ENCODE data around the gene ZRANB1. TPM values are rescaled to one million over a fixed set of nuclear protein-coding genes. Genes with fewer than 3 reads are reported as not detected.

ZRANB1 gene
- total RNA-seq, 2 donors from 2014 or later, result 24.1 to 24.9 TPM

GRCh38 chr10:124963866-124964720 lies 22.2 kb downstream of the ZRANB1 start:
- Histone ChIP-seq H3K9me3 (no peaks in the 10 kb centered on the region), H3K4me1 (peaks cover 0 to 24% of the 10 kb centered on the region in 2 donors), H3K4me3 (no peak overlapping the region), H3K27me3 (no peaks in the 10 kb centered on the region), H3K36me3 (no peaks in the 10 kb centered on the region), H3K27ac (no peak overlapping the region)
- TF ChIP-seq CTCF (IDR thresholded peaks at IDR 0.05), result no peak
- no peak for DNase-seq (ENCODE audit: low spot score)

GRCh38 chr10:124966008-124966407 lies 24.1 kb downstream of the ZRANB1 start:
- Histone ChIP-seq H3K27ac (no peak overlapping the region), H3K27me3 (no peaks in the 10 kb centered on the region), H3K9me3 (no peaks in the 10 kb centered on the region), H3K36me3 (no peaks in the 10 kb centered on the region), H3K4me1 (peaks cover 0 to 40% of the 10 kb centered on the region in 2 donors), H3K4me3 (no peak overlapping the region)
- no peak for DNase-seq (ENCODE audit: low spot score)
- no peak for TF ChIP-seq CTCF (IDR thresholded peaks at IDR 0.05)

GRCh38 chr10:124967255-124967654 lies 25.3 kb downstream of the ZRANB1 start:
- Histone ChIP-seq H3K27me3 (no peaks in the 10 kb centered on the region), H3K36me3 (no peaks in the 10 kb centered on the region), H3K27ac (no peak overlapping the region), H3K4me1 (peaks cover 0 to 37% of the 10 kb centered on the region in 2 donors), H3K4me3 (no peak overlapping the region), H3K9me3 (no peaks in the 10 kb centered on the region)
- no peak for TF ChIP-seq CTCF (IDR thresholded peaks at IDR 0.05)
- DNase-seq (ENCODE audit: low spot score), result no peak

GRCh38 chr10:124971276-124971675 lies 29.4 kb downstream of the ZRANB1 start:
- H3K27me3 ChIP-seq, result no peaks in the 10 kb centered on the region
- TF ChIP-seq CTCF (IDR thresholded peaks at IDR 0.05), result no peak
- DNase-seq (ENCODE audit: low spot score), result no peak
- H3K9me3 ChIP-seq, result no peaks in the 10 kb centered on the region
- peaks cover 22% of the 10 kb centered on the region for H3K36me3 ChIP-seq
- H3K27ac ChIP-seq, result peak overlapping the region; percentile 36 to 44
- H3K4me3 ChIP-seq, result no peak overlapping the region
- H3K4me1 ChIP-seq, result peaks cover 0 to 34% of the 10 kb centered on the region in 2 donors

GRCh38 chr10:124972637-124973036 lies 30.7 kb downstream of the ZRANB1 start:
- no peaks in the 10 kb centered on the region for H3K9me3 ChIP-seq
- DNase-seq (ENCODE audit: low spot score), result no peak
- no peaks in the 10 kb centered on the region for H3K27me3 ChIP-seq
- H3K4me1 ChIP-seq, result peaks cover 0 to 35% of the 10 kb centered on the region in 2 donors
- H3K4me3 ChIP-seq, result no peak overlapping the region
- no peak for TF ChIP-seq CTCF (IDR thresholded peaks at IDR 0.05)
- no peak overlapping the region for H3K27ac ChIP-seq
- H3K36me3 ChIP-seq, result peaks cover 22% of the 10 kb centered on the region
